NCI-H2171 treated with DMSO at 0.1 percent for 48 hours (cell line): Measurements from ENCODE around the gene PRR5L.
"Not testable (repeated sequence)": the region's sequence is repeated elsewhere in the genome, so short reads cannot be mapped to it uniquely, and the experiment has no call there.

Experiments used
- DNase-seq: peaks from one replicate; lab custom pipeline; 2025; lab: John Stamatoyannopoulos, UW

The PRR5L gene

GRCh38 chr11:36281850-36282249 lies 14.2 kb upstream of the PRR5L start:
- no peak for DNase-seq

DNA sequence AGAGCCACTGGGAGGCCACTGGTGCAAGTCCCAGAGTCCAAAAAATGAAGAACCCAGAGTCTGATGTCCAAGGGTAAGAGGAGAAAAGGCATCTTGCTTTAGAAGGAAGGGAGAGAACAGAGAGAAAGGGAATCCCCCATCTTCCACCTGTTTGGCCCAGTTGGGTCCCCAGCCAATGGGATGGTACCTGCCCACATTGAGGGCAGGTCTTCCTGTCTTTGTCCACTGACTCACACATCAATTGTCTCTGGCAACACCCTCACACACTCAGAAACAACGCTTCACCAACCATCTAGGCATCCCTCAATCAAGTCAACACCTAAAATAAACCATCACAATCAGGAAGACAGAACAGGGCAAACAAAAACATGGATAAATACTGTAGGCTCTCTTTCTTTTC lies 13.2 kb upstream of the PRR5L start:
- no peak for DNase-seq

DNA sequence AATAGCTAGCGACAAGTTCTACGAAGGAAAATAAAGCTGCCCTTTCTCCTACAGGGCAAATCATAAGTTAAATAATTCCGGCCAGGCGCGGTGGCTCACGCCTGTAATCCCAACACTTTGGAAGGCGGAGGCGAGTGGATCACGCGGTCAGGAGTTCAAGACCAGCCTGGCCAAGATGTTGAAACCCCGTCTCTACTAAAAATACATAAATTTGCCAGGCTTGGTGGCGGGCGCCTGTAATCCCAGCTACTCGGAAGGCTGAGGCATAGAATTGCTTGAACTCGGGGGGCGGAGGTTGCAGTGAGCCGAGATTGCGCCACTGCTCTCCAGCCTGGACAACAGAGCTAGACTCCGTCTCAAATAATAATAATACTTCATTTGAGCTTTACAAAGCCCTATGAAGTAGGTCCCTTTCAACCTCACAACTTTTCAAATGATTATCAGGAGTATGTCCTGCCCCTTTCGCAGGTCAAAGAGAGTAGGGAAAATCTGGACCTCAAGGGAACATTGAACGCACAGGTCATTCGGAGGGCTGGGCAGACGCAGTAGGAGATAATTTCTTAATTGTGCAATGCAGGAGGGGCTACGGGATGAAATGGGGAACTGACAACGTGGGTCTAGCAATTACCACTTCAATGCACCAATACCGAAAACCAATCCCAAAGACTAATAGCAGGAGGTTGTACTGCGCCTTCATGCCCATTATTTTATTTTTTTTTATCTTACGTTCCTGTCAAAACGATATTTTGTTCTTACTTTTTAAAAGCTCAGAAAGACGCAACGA lies 7.5 kb upstream of the PRR5L start:
- no peak for DNase-seq

DNA sequence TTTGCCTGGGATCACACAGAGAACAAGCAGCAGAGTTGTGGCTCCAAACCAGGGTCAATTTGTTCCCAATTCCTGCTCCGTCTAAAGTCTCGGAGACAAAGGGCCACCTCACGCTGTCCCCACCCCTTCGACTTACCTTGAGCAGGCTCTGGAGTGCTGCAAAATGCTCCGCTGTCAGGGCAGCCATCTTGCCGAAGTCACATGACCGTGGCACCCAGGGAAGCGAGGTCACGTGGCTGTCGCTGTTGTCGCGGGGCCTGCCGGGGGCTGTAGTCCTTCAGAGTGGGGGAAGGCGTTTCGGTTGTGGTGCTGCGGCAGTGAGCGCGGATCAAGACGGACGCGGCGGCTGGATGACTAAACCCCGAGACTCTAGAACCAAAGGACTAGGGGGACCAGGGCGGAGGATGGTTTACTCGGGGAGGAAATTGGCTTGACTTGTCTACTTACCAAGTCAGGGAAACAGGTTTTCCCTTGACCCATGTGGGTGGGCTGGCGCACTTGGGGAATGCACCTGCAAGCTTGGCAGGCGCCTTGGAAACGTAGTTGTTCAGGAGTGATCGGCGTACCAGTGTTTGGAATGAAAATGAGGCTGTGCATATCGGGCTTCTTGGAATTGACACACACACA lies 6.7 kb upstream of the PRR5L start, which contains the start of gene COMMD9:
COMMD9 (minus strand) TSS at position 199 of the 627 bp plus-strand sequence; CDS start at position 187, 12 bp downstream.
- peak; percentile 99 for DNase-seq

- peak; percentile 69 for DNase-seq
Measured at GRCh38 chr11:36292311-36292722, 3.8 kb upstream of the PRR5L start.

- DNase-seq, result no peak
Measured at GRCh38 chr11:36296884-36297543, 926 bp downstream of the PRR5L start.

DNA sequence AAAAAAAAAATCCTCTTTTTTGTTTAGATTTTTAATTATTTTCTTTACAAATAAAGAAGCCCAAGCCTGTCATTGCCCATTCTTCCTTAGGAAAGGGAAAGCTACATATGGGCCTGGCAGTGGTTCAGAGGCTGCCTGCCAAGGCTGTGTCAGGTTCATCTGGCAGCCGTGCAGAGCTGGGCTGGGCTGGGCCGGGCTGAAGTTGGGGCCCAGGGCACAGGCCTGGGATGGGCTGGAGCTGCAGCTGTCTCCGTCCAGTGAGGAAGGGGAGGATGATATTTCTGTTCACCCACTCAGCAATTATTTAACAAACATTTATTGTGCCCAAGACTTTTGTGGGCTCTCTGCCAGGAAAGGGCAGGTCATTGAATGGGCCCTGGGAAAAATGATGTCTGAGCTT lies 4.6 kb downstream of the PRR5L start:
- peak; percentile 70 for DNase-seq

GRCh38 chr11:36304351-36304750 lies 8.3 kb downstream of the PRR5L start:
- no peak for DNase-seq

GRCh38 chr11:36305047-36305446 lies 9.0 kb downstream of the PRR5L start:
- DNase-seq, result no peak

DNA sequence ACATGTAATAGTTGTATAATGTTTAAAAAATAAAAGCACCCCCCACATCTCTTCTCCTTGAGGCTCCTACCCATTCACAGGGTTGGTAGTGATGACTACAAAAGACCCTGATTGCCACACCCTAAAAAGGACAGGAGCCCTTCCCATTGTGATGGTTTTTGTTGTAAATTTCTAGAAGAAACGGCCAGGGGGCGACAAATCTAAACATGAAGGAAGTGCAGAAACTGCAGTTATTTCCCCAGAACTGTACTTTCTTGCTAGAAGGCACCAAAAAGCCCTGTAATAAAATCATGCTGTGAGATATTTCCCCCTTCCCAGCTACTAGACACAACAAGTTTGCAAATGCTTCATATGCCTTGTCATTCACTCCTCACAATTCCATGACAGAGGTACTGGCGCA lies 10.8 kb downstream of the PRR5L start:
- DNase-seq, result peak; percentile 42

DNA sequence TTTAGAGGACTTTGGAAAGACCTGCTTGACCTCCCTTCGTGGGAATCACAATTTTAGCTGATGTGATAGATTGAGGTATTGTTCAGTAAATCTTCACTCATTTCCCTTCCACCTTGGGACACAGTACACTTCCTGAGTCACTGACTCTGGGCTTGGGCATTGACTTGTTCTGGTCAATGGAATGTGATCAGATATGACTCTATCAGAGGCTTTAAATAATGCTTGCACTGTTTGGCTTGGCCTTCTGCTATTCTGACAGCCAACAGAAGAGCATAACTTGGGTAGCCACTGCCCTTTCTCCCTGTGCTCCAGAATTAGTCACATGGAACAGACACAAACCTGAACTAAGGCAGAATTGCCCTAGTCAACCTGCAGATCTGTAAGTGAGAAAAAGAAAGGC lies 12.5 kb downstream of the PRR5L start:
- DNase-seq, result no peak

DNA sequence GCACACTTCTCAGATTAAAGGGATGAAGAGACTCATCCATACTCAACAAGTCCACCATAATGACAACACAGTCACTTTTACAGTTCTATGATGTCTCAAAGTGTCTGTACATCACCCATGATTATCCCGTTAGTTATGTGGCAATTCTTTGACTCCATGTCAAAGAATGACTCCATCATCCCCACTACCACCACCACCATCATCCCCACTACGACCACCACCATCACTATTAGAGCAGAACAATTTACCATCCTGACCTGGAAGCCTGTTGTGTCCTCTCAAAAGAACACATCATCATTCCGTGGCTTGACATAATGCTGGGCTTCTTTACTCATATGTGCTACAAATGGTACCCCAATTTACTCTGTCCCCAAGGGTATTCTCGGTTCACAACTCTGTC lies 13.7 kb downstream of the PRR5L start:
- DNase-seq, result no peak

DNA sequence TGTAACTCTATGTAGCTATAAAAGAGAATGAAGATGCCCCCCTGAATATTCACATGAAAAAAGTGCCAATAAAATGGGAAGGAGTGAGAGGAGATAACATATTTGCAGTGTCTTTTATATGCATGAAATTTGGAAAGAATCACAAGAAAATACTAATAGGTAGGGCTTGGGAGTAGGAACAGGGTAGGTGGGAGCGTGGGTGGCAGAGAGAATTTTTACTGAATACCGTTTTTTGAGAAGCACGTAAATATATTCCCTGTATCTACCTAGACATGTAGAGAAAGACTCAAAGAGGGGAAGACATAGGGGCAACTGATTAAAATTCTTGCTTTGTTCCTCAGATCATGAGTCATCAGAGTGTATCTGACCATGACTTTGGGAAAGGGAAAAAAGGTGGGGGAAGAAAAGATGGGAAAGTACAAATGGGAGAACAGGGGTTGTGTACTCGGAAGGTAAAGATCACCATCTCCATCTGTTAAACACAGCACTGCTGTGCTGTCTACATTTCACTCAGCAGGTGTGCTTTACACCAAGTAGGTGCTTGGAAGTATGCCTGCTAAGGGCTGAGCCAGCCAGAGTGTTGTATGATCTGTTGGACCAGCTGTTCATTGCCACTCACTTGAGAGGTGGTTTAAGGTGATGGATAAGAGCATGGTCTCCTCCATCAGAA lies 16.0 kb downstream of the PRR5L start:
- DNase-seq, result peak; percentile 100

- DNase-seq, result peak; percentile 73
Measured at GRCh38 chr11:36312611-36313472, 16.8 kb downstream of the PRR5L start.

GRCh38 chr11:36313750-36314433 lies 17.8 kb downstream of the PRR5L start:
- no peak for DNase-seq

- DNase-seq, result no peak
Measured at GRCh38 chr11:36314434-36314767, 18.3 kb downstream of the PRR5L start.

DNA sequence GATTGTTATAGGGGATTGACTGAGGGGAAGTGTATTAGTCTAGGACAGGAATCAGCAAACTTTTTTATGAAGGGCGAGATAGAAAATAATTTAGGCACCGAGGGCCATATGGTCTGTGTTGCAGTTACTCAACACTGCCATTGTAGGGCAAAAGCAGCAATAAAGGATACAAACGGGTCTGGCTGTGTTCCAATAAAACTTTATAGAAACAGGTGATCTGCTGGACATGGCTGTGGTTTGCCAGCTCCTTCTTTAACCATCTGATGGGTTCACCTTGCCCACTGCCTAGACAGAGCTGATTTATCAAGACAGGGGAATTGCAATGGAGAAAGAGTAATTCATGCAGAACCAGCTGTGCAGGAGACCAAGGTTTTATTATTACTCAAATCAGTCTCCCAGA lies 20.0 kb downstream of the PRR5L start:
- DNase-seq, result peak; percentile 61

DNA sequence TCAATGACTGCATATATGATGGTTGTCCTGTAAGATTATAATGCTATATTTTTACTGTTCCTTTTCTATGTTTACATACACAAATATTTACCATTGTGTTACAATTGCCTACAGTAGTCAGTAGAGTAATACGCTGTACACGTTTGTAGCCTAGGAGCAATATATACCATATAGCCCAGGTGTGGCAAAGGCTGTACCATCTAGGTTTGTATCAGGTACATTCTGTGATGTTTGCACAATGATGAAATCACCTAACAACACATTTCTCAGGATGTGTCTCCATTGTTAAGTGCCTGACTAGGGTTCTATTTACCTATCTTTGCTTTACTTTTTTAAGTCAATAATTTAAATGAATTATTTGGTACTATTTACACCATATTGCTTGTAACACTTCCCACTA lies 21.9 kb downstream of the PRR5L start:
- DNase-seq, result no peak

GRCh38 chr11:36324956-36325355 lies 28.9 kb downstream of the PRR5L start:
- not testable (repeated sequence) for DNase-seq

GRCh38 chr11:36325403-36325802 lies 29.3 kb downstream of the PRR5L start:
- DNase-seq, result not testable (repeated sequence)
